ENCODE results near the gene VSNL1.

VSNL1 gene

DNA sequence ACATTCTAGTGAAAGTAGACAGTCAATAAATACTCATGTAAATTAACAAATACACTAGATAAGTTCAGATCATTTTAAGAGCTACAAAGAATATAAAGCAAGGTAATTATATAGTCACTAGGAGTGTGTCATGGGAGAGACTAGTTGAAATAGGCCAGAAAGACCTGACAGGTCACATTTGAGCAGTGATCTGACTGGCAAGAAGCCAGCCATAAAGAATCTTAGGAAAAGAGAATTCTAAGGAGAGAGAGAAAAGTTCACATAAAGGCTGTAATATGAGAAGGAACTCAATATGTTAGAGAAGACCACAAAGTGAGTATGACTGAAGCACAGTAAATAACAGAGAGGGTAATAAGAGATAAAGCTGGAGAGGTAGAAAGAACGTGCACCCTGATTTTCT, 31.2 kb downstream of the VSNL1 start:
- Histone ChIP-seq H3K27ac (ENCODE audit: poor library complexity, severe bottlenecking) (no peak overlapping the region), H3K4me3 (ENCODE audit: severe bottlenecking) (no peak overlapping the region)
- peak; percentile 17; the same call in 1 of the 3 replicates for ATAC-seq (ENCODE audit: low read depth)

DNA sequence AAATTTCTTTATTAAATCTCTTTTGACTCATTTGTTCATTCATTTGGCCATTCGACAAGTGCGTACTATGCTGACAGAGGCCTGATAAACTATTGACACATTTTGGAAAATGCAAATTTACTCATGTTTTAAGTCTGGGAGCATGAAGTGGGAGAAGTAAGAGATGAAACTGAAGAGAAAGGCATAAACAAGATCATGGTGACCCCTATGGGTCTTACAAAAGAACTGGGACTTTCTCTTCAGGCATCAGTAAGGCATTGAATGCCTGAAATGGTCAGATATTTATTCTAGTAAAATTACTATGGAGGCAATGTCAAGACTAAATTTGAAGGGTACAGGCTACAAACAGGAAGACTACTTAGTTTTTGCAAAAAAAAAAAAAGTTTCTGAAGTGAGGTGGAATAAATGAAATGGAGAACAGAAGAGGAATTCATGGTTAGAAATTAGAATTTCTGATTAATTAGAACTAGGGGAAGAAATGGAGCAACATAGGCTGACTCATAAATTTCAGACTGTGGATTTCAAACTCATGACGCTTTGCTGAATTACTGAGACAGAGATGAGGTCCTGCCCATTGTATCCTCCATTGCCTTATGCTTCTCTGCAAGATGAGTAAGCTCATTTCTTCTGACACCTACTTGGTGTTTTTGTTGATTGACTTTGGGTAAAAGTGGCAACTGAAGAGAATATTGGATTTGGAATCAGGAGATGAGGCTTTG, 32.7 kb downstream of the VSNL1 start:
- no peaks in the 10 kb centered on the region for H3K4me1 ChIP-seq (ENCODE audit: insufficient read depth, poor library complexity, severe bottlenecking)
- no peaks in the 10 kb centered on the region for H3K9me3 ChIP-seq (ENCODE audit: severe bottlenecking)
- H3K36me3 ChIP-seq (ENCODE audit: low read depth) = no peaks in the 10 kb centered on the region
- H3K27ac ChIP-seq (ENCODE audit: poor library complexity, severe bottlenecking) = no peak overlapping the region
- no peak overlapping the region for H3K4me3 ChIP-seq (ENCODE audit: severe bottlenecking)
- peak; percentile 54; the same call in 2 of the 3 replicates for ATAC-seq (ENCODE audit: low read depth)
- no peak for DNase-seq (ENCODE audit: low spot score)
- TF ChIP-seq, protein P1, sequence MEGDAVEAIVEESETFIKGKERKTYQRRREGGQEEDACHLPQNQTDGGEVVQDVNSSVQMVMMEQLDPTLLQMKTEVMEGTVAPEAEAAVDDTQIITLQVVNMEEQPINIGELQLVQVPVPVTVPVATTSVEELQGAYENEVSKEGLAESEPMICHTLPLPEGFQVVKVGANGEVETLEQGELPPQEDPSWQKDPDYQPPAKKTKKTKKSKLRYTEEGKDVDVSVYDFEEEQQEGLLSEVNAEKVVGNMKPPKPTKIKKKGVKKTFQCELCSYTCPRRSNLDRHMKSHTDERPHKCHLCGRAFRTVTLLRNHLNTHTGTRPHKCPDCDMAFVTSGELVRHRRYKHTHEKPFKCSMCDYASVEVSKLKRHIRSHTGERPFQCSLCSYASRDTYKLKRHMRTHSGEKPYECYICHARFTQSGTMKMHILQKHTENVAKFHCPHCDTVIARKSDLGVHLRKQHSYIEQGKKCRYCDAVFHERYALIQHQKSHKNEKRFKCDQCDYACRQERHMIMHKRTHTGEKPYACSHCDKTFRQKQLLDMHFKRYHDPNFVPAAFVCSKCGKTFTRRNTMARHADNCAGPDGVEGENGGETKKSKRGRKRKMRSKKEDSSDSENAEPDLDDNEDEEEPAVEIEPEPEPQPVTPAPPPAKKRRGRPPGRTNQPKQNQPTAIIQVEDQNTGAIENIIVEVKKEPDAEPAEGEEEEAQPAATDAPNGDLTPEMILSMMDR (IDR thresholded peaks at IDR 0.05; ENCODE audit: poor library complexity, severe bottlenecking) = peak; percentile 32
- H3K27me3 ChIP-seq (ENCODE audit: insufficient read depth, poor library complexity, severe bottlenecking) = no peaks in the 10 kb centered on the region

More for the DNA sequence above, 31.2 kb downstream of the VSNL1 start:
- H3K9me3 ChIP-seq (ENCODE audit: severe bottlenecking) = no peaks in the 10 kb centered on the region
- H3K27me3 ChIP-seq (ENCODE audit: insufficient read depth, poor library complexity, severe bottlenecking) = no peaks in the 10 kb centered on the region
- no peaks in the 10 kb centered on the region for H3K4me1 ChIP-seq (ENCODE audit: insufficient read depth, poor library complexity, severe bottlenecking)
- no peak for DNase-seq (ENCODE audit: low spot score)
- TF ChIP-seq, protein P1 (IDR thresholded peaks at IDR 0.05; ENCODE audit: poor library complexity, severe bottlenecking) = no peak
- no peaks in the 10 kb centered on the region for H3K36me3 ChIP-seq (ENCODE audit: low read depth)

DNA sequence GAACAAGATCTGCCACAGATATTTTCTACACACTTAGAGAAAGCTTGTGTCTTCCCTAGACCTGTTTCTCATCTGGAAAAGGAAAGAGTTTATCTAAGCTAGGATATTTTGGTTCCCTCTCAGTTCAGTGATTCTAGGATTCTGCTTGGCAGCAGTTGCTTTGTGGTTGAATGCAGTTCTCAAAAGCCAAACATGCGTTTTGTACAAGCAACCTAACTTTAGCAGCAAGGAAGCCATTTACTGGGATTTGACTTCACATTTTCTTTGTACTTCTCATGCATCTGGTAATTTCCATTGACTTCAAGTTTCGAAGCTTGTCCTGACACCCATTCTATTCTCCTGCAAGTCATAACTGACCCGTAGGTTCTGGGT, 33.3 kb downstream of the VSNL1 start:
- Histone ChIP-seq H3K36me3 (ENCODE audit: low read depth) (no peaks in the 10 kb centered on the region), H3K27ac (ENCODE audit: poor library complexity, severe bottlenecking) (no peak overlapping the region), H3K4me1 (ENCODE audit: insufficient read depth, poor library complexity, severe bottlenecking) (no peaks in the 10 kb centered on the region), H3K4me3 (ENCODE audit: severe bottlenecking) (no peak overlapping the region), H3K27me3 (ENCODE audit: insufficient read depth, poor library complexity, severe bottlenecking) (no peaks in the 10 kb centered on the region), H3K9me3 (ENCODE audit: severe bottlenecking) (no peaks in the 10 kb centered on the region)
- DNase-seq (ENCODE audit: low spot score) (no peak), ATAC-seq (ENCODE audit: low read depth) (no peak)
- TF ChIP-seq, protein P1 (IDR thresholded peaks at IDR 0.05; ENCODE audit: poor library complexity, severe bottlenecking) = no peak

DNA sequence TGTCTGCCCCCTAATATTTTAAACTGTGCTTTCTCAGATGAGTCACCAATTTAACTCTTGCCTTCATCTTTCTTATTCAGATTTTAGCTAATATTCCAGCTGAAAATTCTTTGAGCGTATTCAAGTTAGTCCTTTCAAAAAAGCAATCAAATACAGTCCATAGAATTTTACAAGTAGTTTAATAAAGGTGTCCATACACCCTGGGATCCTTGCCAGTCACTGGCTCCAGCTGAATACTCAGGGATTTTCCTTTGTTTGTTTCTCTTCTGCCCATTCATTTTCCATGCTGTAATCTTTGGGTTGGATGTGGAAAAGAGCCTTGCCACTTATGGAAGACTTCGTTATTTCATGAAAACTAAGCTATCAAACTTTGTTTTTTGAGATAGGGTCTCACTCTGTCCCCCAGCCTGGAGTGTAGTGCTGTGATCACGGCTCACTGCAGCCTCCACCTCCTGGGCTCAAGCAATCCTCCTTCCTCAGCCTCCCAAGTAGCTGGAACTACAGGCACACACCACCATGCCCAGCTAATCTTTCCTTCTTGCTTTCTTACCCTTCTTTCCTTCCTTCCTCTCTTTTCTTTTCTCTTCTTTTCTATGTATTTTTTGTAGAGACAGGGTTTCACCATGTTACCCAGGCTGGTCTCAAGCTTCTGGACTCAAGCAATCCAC, 34.0 kb downstream of the VSNL1 start:
- no peaks in the 10 kb centered on the region for H3K27me3 ChIP-seq (ENCODE audit: insufficient read depth, poor library complexity, severe bottlenecking)
- H3K36me3 ChIP-seq (ENCODE audit: low read depth) = no peaks in the 10 kb centered on the region
- H3K4me3 ChIP-seq (ENCODE audit: severe bottlenecking) = no peak overlapping the region
- TF ChIP-seq, protein P1 (IDR thresholded peaks at IDR 0.05; ENCODE audit: poor library complexity, severe bottlenecking) = no peak
- H3K27ac ChIP-seq (ENCODE audit: poor library complexity, severe bottlenecking) = no peak overlapping the region
- DNase-seq (ENCODE audit: low spot score) = no peak
- H3K9me3 ChIP-seq (ENCODE audit: severe bottlenecking) = no peaks in the 10 kb centered on the region
- no peak for ATAC-seq (ENCODE audit: low read depth)
- no peaks in the 10 kb centered on the region for H3K4me1 ChIP-seq (ENCODE audit: insufficient read depth, poor library complexity, severe bottlenecking)

DNA sequence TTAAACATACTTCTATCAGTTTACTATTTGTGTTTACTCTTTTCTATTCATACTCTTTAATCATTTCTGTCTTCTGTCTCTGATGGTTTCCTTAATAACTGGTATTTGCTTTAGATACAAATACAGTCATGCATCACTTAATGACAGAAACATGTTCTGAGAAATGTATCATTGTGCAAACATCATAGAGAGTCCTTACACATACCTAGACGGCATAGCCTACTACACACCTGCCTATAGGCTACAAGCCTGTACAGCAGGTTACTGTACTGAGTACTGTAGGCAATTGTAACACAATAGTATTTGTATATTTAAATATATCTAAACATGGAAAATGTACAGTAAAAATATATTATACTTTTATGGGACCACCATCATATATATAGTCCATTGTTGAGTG, 36.3 kb downstream of the VSNL1 start:
- H3K9me3 ChIP-seq (ENCODE audit: severe bottlenecking) = no peaks in the 10 kb centered on the region
- H3K36me3 ChIP-seq (ENCODE audit: low read depth) = no peaks in the 10 kb centered on the region
- TF ChIP-seq, protein P1 (IDR thresholded peaks at IDR 0.05; ENCODE audit: poor library complexity, severe bottlenecking) = no peak
- no peak overlapping the region for H3K27ac ChIP-seq (ENCODE audit: poor library complexity, severe bottlenecking)
- H3K27me3 ChIP-seq (ENCODE audit: insufficient read depth, poor library complexity, severe bottlenecking) = no peaks in the 10 kb centered on the region
- H3K4me1 ChIP-seq (ENCODE audit: insufficient read depth, poor library complexity, severe bottlenecking) = peaks cover 6% of the 10 kb centered on the region
- DNase-seq (ENCODE audit: low spot score) (no peak), ATAC-seq (ENCODE audit: low read depth) (peak; percentile 64; the same call in 2 of the 3 replicates)
- no peak overlapping the region for H3K4me3 ChIP-seq (ENCODE audit: severe bottlenecking)

All from RWPE2 (cell line).